Stimulated activated CD4-positive, alpha-beta T cell treated with anti-CD3 and anti-CD28 coated beads, Interleukin-1b, Interleukin-23, amount 100 ng/mL, for 1 hour (primary cell): ENCODE measurements around the gene RFX2.
"Not testable (repeated sequence)": the region's sequence is repeated elsewhere in the genome, so short reads cannot be mapped to it uniquely, and the experiment has no call there.

Experiments
- DNase-seq, 2 donors: peaks; one replicate each; pipeline ENCODE4 v3.0.0-alpha.2; 2020; ENCODE audit warnings: low read depth in 2 of 2

The RFX2 gene

GRCh38 chr19:5971714-5972354, 138.5 kb downstream of the RFX2 start:
- no peak for DNase-seq

- no peak for DNase-seq
These were observed 140.8 kb downstream of the RFX2 start for GRCh38 chr19:5969476-5969875.

GRCh38 chr19:5968431-5969373, 141.6 kb downstream of the RFX2 start:
- DNase-seq, result no peak

- peak in 1 of 2 donors; percentile 24 for DNase-seq
These were observed 142.3 kb downstream of the RFX2 start for GRCh38 chr19:5967994-5968430.

- no peak for DNase-seq
These were observed 142.7 kb downstream of the RFX2 start for GRCh38 chr19:5967571-5967970.

- no peak for DNase-seq
These were observed 143.4 kb downstream of the RFX2 start for GRCh38 chr19:5966941-5967340.

- no peak for DNase-seq
These were observed 144.1 kb downstream of the RFX2 start for GRCh38 chr19:5966215-5966614.

GRCh38 chr19:5964816-5965565, 145.3 kb downstream of the RFX2 start:
- no peak for DNase-seq

GRCh38 chr19:5963855-5964254, 146.4 kb downstream of the RFX2 start:
- DNase-seq, result no peak

GRCh38 chr19:5963259-5963658, 147.0 kb downstream of the RFX2 start:
- DNase-seq, result not testable (repeated sequence)

- peak in 1 of 2 donors; percentile 54 for DNase-seq
These were observed 148.0 kb downstream of the RFX2 start for GRCh38 chr19:5961969-5962945.

- DNase-seq, result not testable (repeated sequence)
These were observed 148.7 kb downstream of the RFX2 start for GRCh38 chr19:5961641-5961968.

- DNase-seq, result no peak
These were observed 150.0 kb downstream of the RFX2 start for GRCh38 chr19:5960005-5961001.

- no peak for DNase-seq
These were observed 150.9 kb downstream of the RFX2 start for GRCh38 chr19:5959260-5960004.

- DNase-seq, result no peak
These were observed 151.5 kb downstream of the RFX2 start for GRCh38 chr19:5958851-5959122.

GRCh38 chr19:5958074-5958850, 152.0 kb downstream of the RFX2 start:
- DNase-seq, result no peak

GRCh38 chr19:5957170-5957569, 153.1 kb downstream of the RFX2 start:
- DNase-seq, result no peak

- no peak for DNase-seq
These were observed 153.6 kb downstream of the RFX2 start for GRCh38 chr19:5956728-5957127.

- DNase-seq, result no peak
These were observed 154.0 kb downstream of the RFX2 start for GRCh38 chr19:5956323-5956722.
